HG02970 (cell line): ENCODE results near the gene CCS.
"Not testable (repeated sequence)": the region's sequence is repeated elsewhere in the genome, so short reads cannot be mapped to it uniquely, and the experiment has no call there.

Experiments
- ATAC-seq: cut with Tn5 transposase; IDR thresholded peaks from one replicate; pipeline ENCODE4 v1.9.1; 2021; ENCODE audit warnings: mild to moderate bottlenecking, moderate library complexity, moderate number of reproducible peaks; ENCODE audit not compliant: unreplicated experiment, low FRiP score

The CCS gene, protein sequence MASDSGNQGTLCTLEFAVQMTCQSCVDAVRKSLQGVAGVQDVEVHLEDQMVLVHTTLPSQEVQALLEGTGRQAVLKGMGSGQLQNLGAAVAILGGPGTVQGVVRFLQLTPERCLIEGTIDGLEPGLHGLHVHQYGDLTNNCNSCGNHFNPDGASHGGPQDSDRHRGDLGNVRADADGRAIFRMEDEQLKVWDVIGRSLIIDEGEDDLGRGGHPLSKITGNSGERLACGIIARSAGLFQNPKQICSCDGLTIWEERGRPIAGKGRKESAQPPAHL

GRCh38 chr11:66592457-66593302 lies at the start of gene CCS, which contains the start of gene CCDC87:
TSS of gene CCS (plus strand) at chr11:66593185. CDS start at chr11:66593262, 77 bp downstream.
TSS of gene CCDC87 (minus strand) at chr11:66593063. CDS start at chr11:66593015, 48 bp downstream.
- ATAC-seq, result peak; percentile 89

GRCh38 chr11:66543263-66544107 lies 49.5 kb upstream of the CCS start:
- no peak for ATAC-seq

DNA sequence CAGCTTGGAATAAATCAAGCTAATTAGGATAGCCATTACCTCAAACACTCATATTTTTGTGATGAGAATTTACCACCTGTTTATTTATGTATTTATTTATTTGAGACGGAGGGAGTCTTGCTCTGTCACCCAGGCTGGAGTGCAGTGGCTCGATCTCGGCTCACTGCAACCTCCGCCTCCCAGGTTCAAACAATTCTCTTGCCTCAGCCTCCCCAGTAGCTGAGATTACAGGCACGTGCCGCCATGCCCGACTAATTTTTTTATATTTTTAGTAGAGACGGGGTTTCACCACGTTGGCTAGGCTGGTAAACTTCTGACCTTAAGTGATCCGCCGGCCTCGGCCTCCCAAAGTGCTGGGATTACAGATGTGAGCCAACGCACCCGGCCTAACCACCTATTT lies 48.0 kb upstream of the CCS start:
- ATAC-seq, result not testable (repeated sequence)

DNA sequence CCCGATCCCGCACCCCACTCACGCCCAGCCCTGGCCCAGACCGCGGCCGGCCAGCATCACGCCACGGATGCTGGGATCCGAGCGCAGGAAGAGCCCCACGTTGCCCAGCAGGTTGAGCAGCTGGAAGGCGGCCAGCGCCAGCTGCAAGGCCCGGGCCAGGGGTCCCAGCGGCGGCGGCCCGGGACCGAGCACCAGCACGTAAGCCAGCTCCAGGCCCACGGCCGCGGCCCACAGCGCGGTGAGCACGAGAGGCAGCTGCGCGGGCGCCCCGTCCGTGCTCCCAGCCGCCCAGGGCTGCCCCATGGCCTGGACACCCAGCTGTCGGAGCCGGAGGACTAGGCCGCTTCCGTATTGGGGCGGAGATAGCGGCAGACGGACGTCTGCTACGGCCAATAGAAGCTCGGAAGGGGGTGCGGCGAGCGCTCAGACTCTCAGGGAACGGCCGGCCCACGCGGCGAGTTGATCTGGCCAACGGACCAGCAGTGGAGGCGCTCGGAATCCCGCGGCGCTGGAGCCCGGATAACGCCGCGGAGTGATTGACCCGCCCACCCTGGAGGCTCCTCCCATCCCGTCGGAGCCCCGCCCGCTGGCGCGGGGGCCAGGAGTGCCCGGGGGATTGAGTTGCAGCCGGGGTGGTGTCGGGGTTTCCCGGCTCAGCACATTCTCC lies 47.2 kb upstream of the CCS start, which contains the start of gene ZDHHC24:
TSS of gene ZDHHC24 (minus strand) at position 348 of the 667 bp plus-strand sequence. CDS start at position 303, 45 bp downstream.
- peak; percentile 77 for ATAC-seq

DNA sequence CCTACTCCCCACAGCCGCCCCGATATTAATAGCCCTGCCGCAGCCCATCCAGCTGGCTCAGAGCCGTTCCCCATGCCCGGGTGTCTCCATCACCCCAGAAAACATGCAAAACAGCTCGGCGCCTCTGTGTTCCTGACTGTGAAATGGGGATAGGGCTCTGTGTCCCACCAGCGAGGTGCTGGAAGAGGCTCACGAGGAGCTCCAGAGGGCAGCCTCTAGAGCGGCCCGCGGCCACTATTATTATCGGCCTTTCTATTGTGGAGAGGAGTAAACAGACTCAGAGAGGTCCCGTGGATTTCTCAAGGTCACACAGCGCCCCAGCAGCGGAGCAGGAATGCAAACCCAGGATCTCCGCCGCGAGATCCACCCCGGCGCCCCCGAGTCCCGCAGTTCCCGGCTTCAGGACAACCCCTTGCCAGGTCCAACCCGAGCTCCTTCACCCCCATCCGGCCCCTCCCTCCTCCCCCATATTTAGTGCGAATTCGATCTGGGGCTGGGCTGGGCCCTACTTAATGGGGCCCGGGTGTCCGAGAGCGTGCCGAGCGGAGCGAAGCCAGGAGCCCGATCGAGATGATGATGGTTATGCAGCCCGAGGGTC lies 46.5 kb upstream of the CCS start, which contains the start of gene ACTN3:
TSS of gene ACTN3 (plus strand) at position 536 of the 598 bp plus-strand sequence. CDS start at position 571, 35 bp downstream.
- no peak for ATAC-seq

DNA sequence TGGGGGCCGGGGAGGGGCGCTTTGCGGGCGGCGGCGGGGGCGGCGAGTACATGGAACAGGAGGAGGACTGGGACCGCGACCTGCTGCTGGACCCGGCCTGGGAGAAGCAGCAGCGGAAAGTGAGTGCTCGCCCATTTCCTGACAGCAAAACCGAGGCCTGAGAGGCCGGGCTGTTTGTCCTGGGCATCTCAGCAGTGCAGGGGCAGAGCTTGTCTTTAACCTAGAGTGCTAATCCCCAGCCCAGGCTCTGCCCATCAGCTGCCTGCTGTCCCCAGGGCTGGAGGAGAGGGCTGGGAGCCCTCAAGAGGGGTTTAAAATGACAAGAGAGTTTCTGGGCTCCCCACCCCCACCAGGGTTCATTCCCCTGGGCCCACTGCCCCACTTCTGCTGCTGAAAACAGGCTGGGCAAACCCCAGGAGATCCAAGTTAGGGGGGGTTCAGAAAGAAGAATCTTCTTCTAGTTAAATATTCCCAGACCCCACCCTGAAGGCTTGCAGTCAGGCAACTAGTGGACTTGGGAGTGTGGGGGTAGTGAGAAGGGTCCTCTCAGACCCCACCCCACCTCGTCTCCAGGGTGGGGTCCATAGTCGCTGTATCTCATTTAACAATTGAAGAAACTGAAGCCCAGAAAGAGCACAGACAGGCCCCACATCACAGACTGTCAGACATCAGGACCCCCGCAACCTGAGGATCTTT lies 45.9 kb upstream of the CCS start:
- ATAC-seq, result no peak

GRCh38 chr11:66547662-66548009 lies 45.3 kb upstream of the CCS start:
- ATAC-seq, result no peak

DNA sequence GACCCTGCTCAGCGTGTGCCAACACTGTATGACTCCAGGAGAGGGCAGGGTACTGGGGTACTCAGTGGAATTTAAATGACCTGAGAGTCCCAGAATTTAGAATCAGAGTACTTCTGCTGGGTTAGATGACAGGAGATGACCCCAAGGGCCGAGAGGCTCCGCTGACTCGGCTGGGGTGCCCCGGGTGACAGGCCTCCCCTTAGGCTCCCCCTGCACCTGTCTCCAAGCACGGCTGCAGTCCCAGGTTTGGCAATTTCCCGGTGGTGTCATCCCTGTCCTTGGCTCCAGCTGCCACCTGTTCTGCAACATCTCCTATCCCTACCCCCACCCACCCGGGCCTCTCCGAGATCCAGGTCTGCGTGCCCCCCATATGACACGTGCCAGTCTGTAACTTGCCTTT lies 44.9 kb upstream of the CCS start:
- no peak for ATAC-seq

- ATAC-seq, result no peak
Measured at GRCh38 chr11:66548774-66549630, 44.0 kb upstream of the CCS start.

DNA sequence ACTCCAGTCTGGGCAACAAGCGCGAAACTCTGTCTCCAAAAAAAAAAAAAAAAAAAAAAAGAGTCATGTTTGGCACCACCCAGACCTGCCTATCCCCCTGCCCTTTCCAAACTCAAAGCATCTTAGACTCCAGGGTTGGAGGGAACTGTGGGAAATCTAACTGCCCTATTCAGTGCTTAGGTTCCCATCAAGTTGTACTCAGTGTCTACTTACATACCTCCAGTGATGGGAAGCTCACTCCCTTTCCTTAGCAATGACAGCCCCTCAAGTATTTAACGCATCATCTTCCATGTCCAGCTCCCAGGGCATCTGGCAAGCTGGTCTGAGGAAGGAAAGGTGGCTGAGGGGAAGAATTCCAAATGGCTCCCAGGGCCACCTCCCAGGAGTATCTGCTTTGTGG lies 43.3 kb upstream of the CCS start:
- no peak for ATAC-seq

- no peak for ATAC-seq
Measured at GRCh38 chr11:66550887-66551286, 42.1 kb upstream of the CCS start.

DNA sequence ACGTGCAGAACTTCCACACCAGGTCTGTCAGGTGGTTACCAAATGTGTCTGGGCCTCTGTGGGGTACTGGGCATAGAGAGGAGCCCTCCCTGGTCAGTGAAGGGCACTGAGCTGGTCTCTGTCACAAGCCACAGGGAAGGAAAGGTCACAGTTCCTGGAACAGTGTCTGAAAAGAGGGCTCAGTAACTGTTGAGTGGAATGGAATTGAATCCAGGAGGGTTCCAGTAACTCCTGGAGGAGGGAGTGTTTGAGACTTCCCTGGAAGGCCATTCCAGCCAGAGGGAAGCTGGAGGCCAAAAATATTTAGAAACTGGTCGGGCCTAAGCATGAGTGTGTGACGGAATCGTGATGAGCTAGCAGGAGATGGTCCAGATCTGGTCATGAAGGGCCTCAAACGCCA lies 38.4 kb upstream of the CCS start:
- ATAC-seq, result no peak

- ATAC-seq, result no peak
Measured at GRCh38 chr11:66555416-66555815, 37.6 kb upstream of the CCS start.

DNA sequence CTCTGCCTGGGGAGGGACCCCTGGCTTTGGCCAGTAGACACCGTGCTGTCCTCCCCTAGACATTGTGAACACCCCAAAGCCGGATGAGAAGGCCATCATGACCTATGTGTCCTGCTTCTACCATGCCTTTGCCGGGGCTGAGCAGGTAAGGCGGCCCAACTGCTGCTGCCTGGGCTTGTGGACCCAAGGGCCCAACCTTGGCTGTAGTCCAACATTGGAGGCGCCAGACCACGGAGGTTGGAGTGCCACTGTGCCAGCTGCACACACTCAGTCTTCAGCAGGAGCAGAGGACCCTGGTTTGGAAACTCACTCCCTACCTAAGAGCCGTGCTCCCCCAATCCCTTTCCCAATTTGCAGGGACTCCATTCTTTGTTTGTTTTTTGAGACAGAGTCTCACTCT lies 36.9 kb upstream of the CCS start:
- ATAC-seq, result no peak

DNA sequence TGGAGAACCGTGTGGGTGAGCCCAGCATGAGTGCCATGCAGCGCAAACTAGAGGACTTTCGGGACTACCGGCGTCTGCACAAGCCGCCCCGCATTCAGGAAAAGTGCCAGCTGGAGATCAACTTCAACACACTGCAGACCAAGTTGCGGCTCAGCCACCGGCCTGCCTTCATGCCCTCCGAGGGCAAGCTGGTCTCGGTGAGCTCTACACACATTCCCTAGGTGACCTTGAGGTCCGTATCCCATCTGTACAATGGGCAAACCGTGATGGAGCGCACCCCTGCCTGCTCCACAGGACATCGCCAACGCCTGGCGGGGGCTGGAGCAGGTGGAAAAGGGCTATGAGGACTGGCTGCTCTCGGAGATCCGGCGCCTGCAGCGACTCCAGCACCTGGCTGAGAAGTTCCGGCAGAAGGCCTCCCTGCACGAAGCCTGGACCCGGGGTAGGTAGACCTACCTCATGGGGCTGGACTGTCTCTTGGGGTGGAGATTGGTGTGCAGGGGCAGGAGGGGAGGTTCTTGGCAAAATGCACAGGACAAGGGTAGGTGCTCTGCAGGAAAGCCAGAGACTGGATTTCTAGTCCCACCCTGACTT lies 35.2 kb upstream of the CCS start:
- no peak for ATAC-seq

- ATAC-seq, result no peak
Measured at GRCh38 chr11:66559142-66559865, 33.7 kb upstream of the CCS start.
